Measurements from ENCODE around the gene CCDC50.

Gene CCDC50

DNA sequence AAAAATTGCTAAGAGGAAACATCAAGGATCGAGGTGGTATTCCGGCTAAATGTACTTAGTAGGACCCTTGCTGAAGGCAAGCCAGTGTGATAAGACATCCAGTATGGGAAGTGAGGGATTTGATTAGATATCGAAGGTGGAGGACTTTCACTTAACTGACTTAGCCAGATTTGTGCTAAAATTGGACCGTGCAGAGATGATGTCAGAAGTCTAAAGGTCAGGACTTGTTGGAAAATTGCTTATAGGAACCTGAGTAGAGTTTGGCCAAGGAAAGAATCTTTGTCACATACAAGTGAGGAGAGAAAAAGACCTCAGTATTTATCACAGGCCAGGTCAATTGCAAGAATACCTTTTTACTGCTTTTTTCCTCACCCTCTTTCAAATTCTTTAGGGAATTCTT lies 100.9 kb downstream of the CCDC50 start:
- FAIRE-seq: no peak

DNA sequence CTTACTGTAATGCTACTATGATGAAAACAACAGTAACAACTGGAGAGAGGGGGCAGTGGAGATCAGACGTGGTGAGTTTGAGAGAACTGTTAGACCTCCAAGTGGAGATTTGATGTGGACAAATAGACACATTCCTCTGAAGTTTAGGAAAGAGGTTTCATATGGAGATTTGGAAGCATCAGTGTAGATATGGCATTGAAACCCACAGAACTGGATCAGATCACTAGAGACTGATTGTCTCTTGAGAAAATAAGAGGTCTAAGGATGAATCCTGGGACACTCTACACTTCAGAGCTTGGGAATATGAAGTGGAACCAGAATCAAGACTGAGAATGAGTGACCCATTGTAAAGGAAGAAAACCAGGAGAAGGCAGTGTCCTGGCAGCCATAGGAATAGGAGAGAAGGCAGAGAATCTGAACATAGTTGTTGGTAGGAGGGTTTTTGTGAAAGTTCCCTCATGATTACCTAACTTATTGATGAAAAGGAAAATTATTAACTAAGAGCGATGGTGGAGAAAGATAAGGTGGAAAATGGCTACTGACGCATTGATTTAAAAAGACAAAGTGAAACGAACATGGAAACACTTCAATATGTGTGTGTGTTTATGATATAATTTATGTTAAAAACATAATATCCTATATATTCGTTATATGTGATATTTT lies 102.1 kb downstream of the CCDC50 start:
- FAIRE-seq: no peak

DNA sequence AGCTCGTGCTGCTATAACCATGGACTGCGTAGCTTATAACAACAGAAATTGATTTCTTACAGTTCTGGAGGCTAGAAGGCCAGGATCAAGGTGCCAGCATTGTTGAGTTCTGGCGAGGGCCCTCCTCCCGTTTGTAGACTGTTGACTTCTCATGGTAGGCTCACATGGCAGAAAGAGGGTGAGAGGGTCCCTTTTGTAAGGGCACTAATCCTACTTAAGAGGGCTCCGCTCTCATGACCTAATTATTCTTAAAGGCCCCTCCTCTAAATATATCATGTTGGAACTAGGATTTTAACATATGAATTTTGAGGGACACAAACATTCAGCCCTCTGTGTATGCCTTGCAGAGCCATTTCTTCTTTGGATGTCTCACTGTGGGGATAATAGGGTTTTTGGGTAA lies 103.0 kb downstream of the CCDC50 start:
- no peak for FAIRE-seq

DNA sequence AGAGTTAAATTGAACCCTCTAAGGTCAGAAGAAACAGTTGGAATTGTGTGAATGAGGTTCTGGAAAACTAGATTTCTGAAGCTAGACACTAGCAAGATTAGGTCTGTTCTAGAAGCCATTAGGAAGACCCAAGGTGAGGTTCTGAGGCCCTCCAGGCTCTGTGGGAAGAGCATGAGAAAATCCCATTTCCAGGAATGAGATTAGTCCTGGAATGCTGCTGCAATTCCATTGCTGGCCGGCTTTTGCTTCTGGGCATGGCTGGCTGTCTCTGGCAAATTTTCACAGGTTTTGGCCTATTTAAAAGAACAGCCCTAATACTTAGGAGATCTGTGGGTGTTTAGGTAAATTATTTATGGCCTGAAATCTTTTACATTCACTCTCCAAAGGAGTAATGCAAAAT lies 104.8 kb downstream of the CCDC50 start:
- no peak for FAIRE-seq

DNA sequence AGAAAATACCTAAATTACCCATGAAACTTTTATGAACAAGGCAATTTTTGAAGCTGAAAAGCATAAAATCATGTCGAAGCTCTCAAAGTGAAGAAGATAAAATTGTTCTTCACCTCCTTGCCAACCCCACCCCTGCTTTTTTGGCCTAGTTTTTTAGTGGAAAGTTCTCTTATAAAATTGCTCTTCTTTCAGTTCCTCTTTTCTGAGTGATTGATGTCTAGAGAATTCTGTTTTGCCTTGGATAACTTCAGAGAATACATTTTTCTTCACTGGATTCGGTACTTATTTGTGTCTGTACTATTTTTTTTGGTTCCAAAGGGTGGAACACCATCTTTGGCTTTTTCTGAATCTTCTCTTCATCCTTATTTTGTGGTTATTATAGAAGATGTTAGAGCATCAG lies 106.8 kb downstream of the CCDC50 start:
- FAIRE-seq: no peak

DNA sequence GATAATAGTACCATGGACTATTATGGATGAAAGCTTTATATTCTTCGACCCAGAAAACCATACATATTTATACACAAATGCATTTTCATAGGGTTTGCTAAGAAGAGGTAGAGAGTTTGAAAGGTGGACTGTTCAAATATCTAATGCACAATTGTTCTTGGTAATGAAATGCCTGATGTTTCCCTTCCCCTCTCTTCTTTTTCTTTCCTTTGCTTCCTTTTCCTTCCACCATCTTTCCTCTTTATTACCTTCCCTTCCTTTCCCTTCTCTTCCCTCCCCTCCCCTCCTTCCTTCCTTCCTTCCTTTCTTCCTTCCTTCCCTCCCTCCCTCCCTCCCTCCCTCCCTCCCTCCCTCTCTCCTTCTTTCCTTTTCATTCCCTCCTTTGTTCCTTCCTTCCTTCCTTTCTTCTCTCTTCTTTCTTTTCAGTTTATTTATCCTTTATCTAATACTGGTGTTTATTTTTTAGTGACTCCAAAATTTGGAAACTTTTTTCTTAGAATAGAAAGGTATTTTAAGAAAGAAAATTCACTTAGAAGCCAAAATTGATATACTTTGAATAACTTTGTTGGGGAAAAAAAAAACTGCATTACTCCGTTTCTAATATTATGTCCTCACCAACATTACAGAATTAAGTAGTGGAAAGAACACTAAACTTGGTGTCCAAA lies 109.1 kb downstream of the CCDC50 start:
- FAIRE-seq: no peak

DNA sequence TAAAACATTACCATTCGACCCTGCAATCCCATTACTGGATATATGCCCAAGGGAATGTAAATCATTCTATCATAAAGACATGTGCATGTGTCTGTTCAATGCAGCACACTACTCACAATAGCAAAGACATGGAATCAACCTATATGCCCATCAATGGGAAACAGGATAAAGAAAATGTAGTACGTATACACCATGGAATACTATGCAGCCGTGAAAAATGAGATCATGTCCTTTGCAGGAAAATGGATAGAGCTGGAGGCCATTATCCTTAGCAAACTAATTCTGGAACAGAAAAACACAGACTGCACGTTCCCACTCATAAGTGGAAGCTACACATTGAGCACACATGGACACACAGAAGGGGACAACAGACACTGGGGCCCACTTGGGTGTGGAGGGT lies 111.3 kb downstream of the CCDC50 start:
- FAIRE-seq: no peak

DNA sequence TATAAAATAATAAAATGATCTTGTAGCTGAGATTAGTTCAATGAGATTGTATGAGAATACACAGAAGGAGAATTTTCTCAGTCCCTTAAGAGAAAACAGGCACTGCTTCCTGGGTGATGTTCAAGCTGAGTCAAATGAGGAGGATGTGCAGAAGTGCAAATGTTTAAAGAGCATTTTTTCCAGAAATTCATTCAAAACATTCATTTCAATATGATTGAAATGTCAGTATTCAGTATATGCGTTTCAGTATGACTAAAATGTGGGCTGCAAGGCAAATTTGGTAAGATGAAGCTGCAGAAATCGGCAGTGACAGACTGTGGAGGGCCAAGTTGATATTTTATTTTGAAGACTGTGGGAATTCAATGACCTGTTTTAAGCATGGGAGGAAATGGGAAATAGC lies 112.5 kb downstream of the CCDC50 start:
- no peak for FAIRE-seq

DNA sequence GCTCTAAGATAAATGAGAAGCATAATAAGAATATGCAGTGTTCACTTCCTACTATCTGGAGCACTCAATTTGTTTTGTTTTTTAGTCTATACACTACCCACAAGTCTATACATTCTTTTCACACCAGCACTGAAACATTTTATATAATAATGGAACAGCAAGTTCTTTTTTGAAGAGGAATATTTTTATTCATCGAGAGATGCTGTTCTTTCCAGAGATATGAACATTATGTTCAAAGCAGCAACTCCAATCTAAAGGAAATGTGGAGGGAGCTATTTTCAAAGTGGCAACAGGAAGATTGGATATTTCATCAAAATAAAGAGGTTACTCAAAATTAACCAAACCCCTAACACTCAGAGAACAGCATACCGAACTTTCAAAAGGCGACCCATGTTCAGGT lies 115.4 kb downstream of the CCDC50 start:
- FAIRE-seq: no peak

All from TTC549 (cell line).